Measurements from ENCODE around the gene PRKCB.

The PRKCB gene

DNA sequence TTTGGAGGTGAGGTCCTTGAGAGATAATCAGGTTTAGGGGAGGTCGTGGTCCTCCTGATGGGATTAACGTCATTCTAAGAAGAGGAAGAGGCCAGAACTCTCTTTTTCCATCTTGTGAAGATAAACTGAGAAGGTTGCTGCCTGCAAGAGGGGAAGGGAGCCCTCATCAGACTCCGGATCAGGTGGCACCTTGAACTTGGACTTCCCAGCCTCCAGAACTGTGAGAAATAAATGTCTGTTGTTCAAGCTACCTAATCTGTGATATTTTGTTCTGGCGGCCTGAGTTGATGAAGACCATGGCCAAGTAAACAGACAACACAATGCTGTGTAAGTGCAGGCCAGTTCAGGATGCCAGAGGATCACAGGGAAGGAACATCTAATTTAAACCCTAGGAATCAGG, 10.9 kb upstream of the PRKCB start:
- TF ChIP-seq, protein P1, sequence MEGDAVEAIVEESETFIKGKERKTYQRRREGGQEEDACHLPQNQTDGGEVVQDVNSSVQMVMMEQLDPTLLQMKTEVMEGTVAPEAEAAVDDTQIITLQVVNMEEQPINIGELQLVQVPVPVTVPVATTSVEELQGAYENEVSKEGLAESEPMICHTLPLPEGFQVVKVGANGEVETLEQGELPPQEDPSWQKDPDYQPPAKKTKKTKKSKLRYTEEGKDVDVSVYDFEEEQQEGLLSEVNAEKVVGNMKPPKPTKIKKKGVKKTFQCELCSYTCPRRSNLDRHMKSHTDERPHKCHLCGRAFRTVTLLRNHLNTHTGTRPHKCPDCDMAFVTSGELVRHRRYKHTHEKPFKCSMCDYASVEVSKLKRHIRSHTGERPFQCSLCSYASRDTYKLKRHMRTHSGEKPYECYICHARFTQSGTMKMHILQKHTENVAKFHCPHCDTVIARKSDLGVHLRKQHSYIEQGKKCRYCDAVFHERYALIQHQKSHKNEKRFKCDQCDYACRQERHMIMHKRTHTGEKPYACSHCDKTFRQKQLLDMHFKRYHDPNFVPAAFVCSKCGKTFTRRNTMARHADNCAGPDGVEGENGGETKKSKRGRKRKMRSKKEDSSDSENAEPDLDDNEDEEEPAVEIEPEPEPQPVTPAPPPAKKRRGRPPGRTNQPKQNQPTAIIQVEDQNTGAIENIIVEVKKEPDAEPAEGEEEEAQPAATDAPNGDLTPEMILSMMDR (IDR thresholded peaks at IDR 0.05; ENCODE audit: low read depth, low read length), result no peak
- TF ChIP-seq EZH2phosphoT487 (IDR thresholded peaks at IDR 0.05; ENCODE audit: low read depth), result no peak
- peaks cover 4% of the 10 kb centered on the region; the same call in 1 of the 2 replicates for H3K9me3 ChIP-seq (ENCODE audit: insufficient read depth, low read length)
- no peaks in the 10 kb centered on the region for H3K36me3 ChIP-seq (replicated peaks; ENCODE audit: low read depth, low read length)
- H3K4me3 ChIP-seq (ENCODE audit: low read length), result no peak overlapping the region
- H3K79me2 ChIP-seq (ENCODE audit: low read length), result no peaks in the 10 kb centered on the region
- peaks cover 19% of the 10 kb centered on the region for H3K4me1 ChIP-seq (ENCODE audit: low read length)
- H2AFZ ChIP-seq (ENCODE audit: low read depth, low read length), result no peak overlapping the region
- no peaks in the 10 kb centered on the region for H4K20me1 ChIP-seq (ENCODE audit: insufficient read depth, low read length)
- no peak overlapping the region for H3K27ac ChIP-seq (ENCODE audit: low read length)
- peaks cover 30% of the 10 kb centered on the region for H3K27me3 ChIP-seq (ENCODE audit: low read depth, low read length)
- no peak overlapping the region for H3K9ac ChIP-seq (ENCODE audit: low read length)
- H3K4me2 ChIP-seq (ENCODE audit: low read length), result no peak overlapping the region

GRCh38 chr16:23826528-23827045, 9.2 kb upstream of the PRKCB start:
- H3K79me2 ChIP-seq (ENCODE audit: low read length), result no peaks in the 10 kb centered on the region
- peak overlapping the region; percentile 38 for H3K4me3 ChIP-seq (ENCODE audit: low read length)
- H3K4me1 ChIP-seq (ENCODE audit: low read length), result peaks cover 19% of the 10 kb centered on the region
- H3K27me3 ChIP-seq (ENCODE audit: low read depth, low read length), result peaks cover 40% of the 10 kb centered on the region
- H3K27ac ChIP-seq (ENCODE audit: low read length), result peak overlapping the region; percentile 18; the same call in 1 of the 2 replicates
- no peaks in the 10 kb centered on the region for H3K36me3 ChIP-seq (replicated peaks; ENCODE audit: low read depth, low read length)
- H3K9me3 ChIP-seq (ENCODE audit: insufficient read depth, low read length), result peaks cover 11% of the 10 kb centered on the region; the same call in 1 of the 2 replicates
- TF ChIP-seq, protein P1 (IDR thresholded peaks at IDR 0.05; ENCODE audit: low read depth, low read length), result no peak
- TF ChIP-seq EZH2phosphoT487 (IDR thresholded peaks at IDR 0.05; ENCODE audit: low read depth), result no peak
- no peak overlapping the region; the same call in 1 of the 2 replicates for H2AFZ ChIP-seq (ENCODE audit: low read depth, low read length)
- no peak overlapping the region for H3K9ac ChIP-seq (ENCODE audit: low read length)
- H4K20me1 ChIP-seq (ENCODE audit: insufficient read depth, low read length), result no peaks in the 10 kb centered on the region
- H3K4me2 ChIP-seq (ENCODE audit: low read length), result peak overlapping the region; percentile 64

- Histone ChIP-seq H3K27me3 (ENCODE audit: low read depth, low read length) (peaks cover 35% of the 10 kb centered on the region), H3K79me2 (ENCODE audit: low read length) (no peaks in the 10 kb centered on the region), H3K4me2 (ENCODE audit: low read length) (peak overlapping the region; percentile 64), H3K27ac (ENCODE audit: low read length) (peak overlapping the region; percentile 18; the same call in 1 of the 2 replicates), H3K9ac (ENCODE audit: low read length) (no peak overlapping the region), H2AFZ (ENCODE audit: low read depth, low read length) (no peak overlapping the region; the same call in 1 of the 2 replicates), H3K4me1 (ENCODE audit: low read length) (peaks cover 19% of the 10 kb centered on the region), H3K36me3 (replicated peaks; ENCODE audit: low read depth, low read length) (no peaks in the 10 kb centered on the region), H4K20me1 (ENCODE audit: insufficient read depth, low read length) (no peaks in the 10 kb centered on the region), H3K4me3 (ENCODE audit: low read length) (peak overlapping the region; percentile 38), H3K9me3 (ENCODE audit: insufficient read depth, low read length) (peaks cover 11% of the 10 kb centered on the region; the same call in 1 of the 2 replicates)
- TF ChIP-seq, protein P1 (IDR thresholded peaks at IDR 0.05; ENCODE audit: low read depth, low read length), result no peak
- no peak for TF ChIP-seq EZH2phosphoT487 (IDR thresholded peaks at IDR 0.05; ENCODE audit: low read depth)
Measured at GRCh38 chr16:23827057-23827456, 8.7 kb upstream of the PRKCB start.

GRCh38 chr16:23829454-23829853, 6.3 kb upstream of the PRKCB start:
- peaks cover 11% of the 10 kb centered on the region; the same call in 1 of the 2 replicates for H3K9me3 ChIP-seq (ENCODE audit: insufficient read depth, low read length)
- no peak overlapping the region for H3K4me3 ChIP-seq (ENCODE audit: low read length)
- H3K36me3 ChIP-seq (replicated peaks; ENCODE audit: low read depth, low read length), result no peaks in the 10 kb centered on the region
- no peak overlapping the region for H3K27ac ChIP-seq (ENCODE audit: low read length)
- H3K9ac ChIP-seq (ENCODE audit: low read length), result no peak overlapping the region
- no peak for TF ChIP-seq EZH2phosphoT487 (IDR thresholded peaks at IDR 0.05; ENCODE audit: low read depth)
- TF ChIP-seq, protein P1 (IDR thresholded peaks at IDR 0.05; ENCODE audit: low read depth, low read length), result no peak
- H3K4me2 ChIP-seq (ENCODE audit: low read length), result no peak overlapping the region
- no peaks in the 10 kb centered on the region for H4K20me1 ChIP-seq (ENCODE audit: insufficient read depth, low read length)
- no peaks in the 10 kb centered on the region for H3K79me2 ChIP-seq (ENCODE audit: low read length)
- H3K4me1 ChIP-seq (ENCODE audit: low read length), result peaks cover 19% of the 10 kb centered on the region
- peaks cover 43% of the 10 kb centered on the region for H3K27me3 ChIP-seq (ENCODE audit: low read depth, low read length)
- no peak overlapping the region for H2AFZ ChIP-seq (ENCODE audit: low read depth, low read length)

Data from OCI-LY3 (cell line).